Fibroblast of skin of right quadriceps (primary cell): ENCODE results near the gene GPR37L1.
"Not testable (repeated sequence)": the region's sequence is repeated elsewhere in the genome, so short reads cannot be mapped to it uniquely, and the experiment has no call there.

Experiments
- DNase-seq: peaks from one replicate; pipeline ENCODE4 v3.0.0-alpha.2; 2013

The GPR37L1 gene

DNA sequence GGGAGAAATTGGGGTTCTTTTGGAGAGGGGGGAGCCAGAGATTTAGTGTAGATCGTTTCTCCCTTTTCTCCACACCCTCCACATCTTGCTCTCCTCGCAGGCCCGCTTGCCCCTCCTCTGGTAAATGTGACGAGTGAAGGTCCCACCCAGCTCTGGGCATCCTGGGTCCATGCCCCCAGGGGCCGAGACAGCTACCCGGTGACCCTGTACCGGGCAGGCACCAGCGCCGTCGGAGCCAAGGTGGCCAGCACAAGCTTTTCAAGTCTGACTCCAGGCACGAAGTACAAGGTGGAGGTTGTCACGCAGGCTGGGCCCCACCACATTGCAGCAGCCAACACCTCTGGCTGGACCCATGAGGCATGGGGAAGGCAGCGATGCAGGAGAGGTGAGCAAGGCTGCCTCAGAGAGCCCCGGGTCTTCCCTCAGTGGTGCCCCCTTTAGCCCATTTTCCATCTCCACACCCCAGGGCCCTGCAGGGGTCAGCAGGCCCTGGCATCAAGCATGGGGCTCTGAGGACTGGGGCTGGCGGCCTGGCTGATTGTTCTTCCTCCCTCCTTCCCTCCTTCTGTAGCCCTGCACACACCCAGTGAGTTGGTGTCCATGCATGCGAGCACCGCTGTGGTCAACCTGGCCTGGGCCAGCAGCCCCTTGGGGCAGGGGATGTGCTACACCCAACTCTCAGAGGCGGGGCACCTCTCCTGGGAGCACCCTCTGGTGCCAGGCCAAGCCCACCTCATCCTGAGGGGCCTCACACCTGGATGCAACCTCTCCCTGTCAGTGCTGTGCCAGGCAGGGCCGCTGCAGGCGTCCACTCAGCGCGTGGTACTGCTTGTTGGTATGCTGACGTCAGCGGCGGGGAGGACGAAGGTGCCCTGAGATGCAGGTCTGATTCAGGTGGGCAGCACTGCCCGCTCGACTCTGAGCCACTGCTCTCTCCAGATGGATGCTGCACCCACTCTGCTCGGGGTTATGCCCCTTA is 54.5 kb downstream of the GPR37L1 start:
- no peak for DNase-seq

DNA sequence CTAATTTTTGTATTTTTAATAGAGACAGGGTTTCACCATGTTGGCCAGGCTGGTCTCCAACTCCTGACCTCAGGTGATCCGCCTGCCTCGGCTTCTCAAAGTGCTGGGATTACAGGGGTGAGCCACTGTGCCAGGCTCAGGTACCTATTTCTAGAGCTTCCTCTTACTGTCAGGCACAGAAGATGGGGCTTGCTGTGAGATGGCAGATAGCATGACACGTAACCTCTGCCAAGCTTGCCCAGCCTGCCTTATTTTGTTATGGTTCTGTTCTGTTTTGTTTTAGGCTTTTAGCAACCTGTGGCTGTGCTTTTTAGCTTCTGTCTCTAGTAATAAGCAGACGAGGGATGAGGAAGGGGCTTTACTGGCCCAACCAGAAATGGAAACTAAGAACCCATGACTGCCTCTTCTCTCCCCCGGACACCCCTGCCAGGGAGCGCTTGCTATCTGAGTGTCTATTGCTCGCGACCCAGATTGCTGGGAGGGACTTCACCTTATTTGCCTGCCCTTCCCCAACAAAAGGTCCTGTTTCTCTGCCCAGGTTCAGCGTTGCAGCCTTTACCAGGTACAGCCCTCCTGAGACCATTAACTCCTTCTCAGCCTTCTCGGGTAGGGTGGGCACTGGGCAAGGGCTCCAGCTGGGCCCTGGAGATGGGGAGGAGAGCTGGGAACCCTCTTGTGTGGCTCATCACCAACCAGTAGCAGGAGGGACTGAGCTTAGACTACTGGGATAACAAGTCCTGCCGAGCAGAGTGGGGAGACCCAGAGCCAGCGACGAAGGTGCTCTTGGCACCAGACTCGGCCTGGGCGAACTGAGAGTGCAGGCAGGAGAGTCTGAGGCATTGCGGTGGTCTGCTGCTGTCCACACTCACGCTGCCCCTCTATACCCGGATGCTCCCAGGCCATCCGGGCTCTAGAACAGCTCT is 57.4 kb downstream of the GPR37L1 start:
- no peak for DNase-seq

DNA sequence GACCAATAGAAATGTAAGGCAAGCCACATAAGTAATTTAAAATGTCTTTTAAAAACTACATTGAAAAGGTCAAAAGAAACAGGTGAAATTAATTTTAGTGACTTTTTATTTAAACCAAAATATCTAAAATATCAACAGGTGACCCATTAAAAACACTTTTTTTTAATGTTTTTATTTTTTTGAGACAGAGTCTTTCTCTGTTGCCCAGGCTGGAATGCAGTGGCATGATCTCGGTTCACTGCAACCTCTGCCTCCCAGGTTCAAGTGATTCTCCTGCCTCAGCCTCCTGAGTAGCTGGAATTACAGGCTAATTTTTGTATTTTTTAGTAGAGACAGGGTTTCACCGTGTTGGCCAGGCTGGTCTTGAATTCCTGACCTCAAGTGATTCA is 58.0 kb downstream of the GPR37L1 start:
- not testable (repeated sequence) for DNase-seq

DNA sequence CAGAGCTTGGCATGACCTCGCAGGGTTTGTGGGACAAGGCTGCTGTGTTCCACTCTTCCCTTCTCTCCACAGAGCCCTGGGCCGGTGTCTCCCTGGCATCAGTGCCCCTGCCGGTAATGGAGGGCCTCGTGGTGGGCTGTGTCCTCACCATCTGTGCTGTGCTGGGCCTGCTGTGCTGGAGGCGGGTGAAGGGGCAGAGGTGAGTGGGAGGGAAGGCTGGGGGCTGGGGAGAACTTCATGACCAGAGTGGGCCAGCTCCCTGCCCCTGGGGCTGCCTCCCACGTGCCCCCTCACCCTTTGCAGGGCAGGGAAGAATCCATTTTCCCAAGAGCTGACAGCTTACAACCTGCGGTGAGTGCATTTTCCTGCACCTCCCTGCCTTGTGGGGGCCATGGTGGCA is 58.9 kb downstream of the GPR37L1 start:
- no peak for DNase-seq

DNA sequence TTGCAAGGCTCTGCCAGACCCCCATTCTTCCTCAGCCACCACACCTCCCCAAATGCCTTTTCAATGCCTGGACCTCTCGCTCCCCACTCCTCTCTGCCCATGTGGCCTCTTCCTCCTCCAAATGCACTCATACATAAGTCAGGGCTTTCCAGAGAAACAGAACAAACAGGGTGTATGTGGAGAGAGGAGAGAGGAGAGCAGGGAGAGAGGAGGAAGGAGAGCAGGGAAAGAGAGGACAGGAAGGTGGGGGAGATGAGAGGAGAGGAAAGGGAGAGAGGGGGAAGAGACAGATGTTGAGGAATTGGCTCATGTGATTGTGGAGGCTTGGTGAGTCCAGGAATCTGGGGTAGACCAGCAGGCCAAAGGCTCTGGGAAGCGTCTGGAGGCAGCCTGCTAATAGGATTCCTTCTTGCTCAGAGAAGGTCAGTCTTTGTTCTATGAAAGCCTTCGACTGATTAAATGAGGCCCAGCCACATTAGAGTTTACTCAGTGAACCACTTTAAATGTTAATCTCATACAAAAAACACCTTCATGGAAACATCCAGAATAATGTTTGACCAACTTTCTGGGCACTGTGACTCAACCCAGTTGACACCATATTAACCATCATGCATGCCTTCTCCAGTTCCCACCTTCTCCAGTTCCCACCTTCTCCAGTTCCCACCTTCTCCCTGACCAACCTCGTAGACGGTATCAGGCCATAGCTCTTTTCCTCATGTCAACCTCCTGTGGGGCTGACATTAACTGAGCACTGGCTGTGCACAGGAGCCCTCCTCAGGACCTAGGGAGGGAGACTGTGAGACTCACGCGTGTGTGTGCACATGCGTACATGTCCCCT is 59.5 kb downstream of the GPR37L1 start:
- no peak for DNase-seq
